CD8-positive, alpha-beta memory T cell (primary cell): ENCODE measurements around the gene OR2T5. TPM values are rescaled to one million over a fixed set of nuclear protein-coding genes. Genes with fewer than 3 reads are reported as not detected.

Source experiments
- polyA plus RNA-seq: library from polyadenylated mRNA; unstranded; fragments of 300-500 nt; fragmentation: Illumina TruSeq; gene quantifications from one replicate; pipeline ENCODE4 v1.2.3, GENCODE V29; 2021
- total RNA-seq, 2 experiments: library from RNA; stranded (reverse); gene quantifications; one replicate each; pipeline ENCODE4 v1.2.3, GENCODE V29; 2021

OR2T5 gene
- total and polyA plus RNA-seq, 3 experiments from 2014 or later = not detected

Other genes starting within 250 kb of the OR2T5 start
- gene OR2T33, start 210.6 kb upstream of the OR2T5 start, total RNA-seq = not detected
- gene OR2T33, start 210.6 kb upstream of the OR2T5 start, polyA plus RNA-seq = not detected
- gene OR2T12, start 185.2 kb upstream of the OR2T5 start, total RNA-seq = not detected
- gene OR2T12, start 185.2 kb upstream of the OR2T5 start, polyA plus RNA-seq = not detected
- not detected for gene OR2M7, start 164.0 kb upstream of the OR2T5 start, total RNA-seq
- not detected for gene OR2M7, start 164.0 kb upstream of the OR2T5 start, polyA plus RNA-seq
- not detected for gene OR14C36, start 139.8 kb upstream of the OR2T5 start, total RNA-seq
- gene OR14C36, start 139.8 kb upstream of the OR2T5 start, polyA plus RNA-seq = not detected
- not detected for gene OR2T4, start 126.9 kb upstream of the OR2T5 start, total RNA-seq
- not detected for gene OR2T4, start 126.9 kb upstream of the OR2T5 start, polyA plus RNA-seq
- gene OR2T6, start 112.8 kb upstream of the OR2T5 start, total RNA-seq = not detected
- not detected for gene OR2T6, start 112.8 kb upstream of the OR2T5 start, polyA plus RNA-seq
- gene OR2T1, start 85.5 kb upstream of the OR2T5 start, total RNA-seq = not detected
- not detected for gene OR2T1, start 85.5 kb upstream of the OR2T5 start, polyA plus RNA-seq
- gene OR2T2, start 43.0 kb upstream of the OR2T5 start, total RNA-seq = not detected
- gene OR2T2, start 43.0 kb upstream of the OR2T5 start, polyA plus RNA-seq = not detected
- gene OR2T3, start 15.2 kb upstream of the OR2T5 start, total RNA-seq = not detected
- gene OR2T3, start 15.2 kb upstream of the OR2T5 start, polyA plus RNA-seq = not detected
- gene OR2G6, start 19.5 kb downstream of the OR2T5 start, total RNA-seq = not detected
- not detected for gene OR2G6, start 19.5 kb downstream of the OR2T5 start, polyA plus RNA-seq
- not detected for gene OR2T29, start 74.2 kb downstream of the OR2T5 start, total RNA-seq
- not detected for gene OR2T29, start 74.2 kb downstream of the OR2T5 start, polyA plus RNA-seq
- gene OR2T34, start 86.2 kb downstream of the OR2T5 start, total RNA-seq = not detected
- gene OR2T34, start 86.2 kb downstream of the OR2T5 start, polyA plus RNA-seq = not detected
- not detected for gene OR2T10, start 109.1 kb downstream of the OR2T5 start, total RNA-seq
- gene OR2T10, start 109.1 kb downstream of the OR2T5 start, polyA plus RNA-seq = not detected
- not detected for gene OR2T11, start 146.5 kb downstream of the OR2T5 start, total RNA-seq
- not detected for gene OR2T11, start 146.5 kb downstream of the OR2T5 start, polyA plus RNA-seq
- not detected for gene OR2T35, start 156.7 kb downstream of the OR2T5 start, total RNA-seq
- gene OR2T35, start 156.7 kb downstream of the OR2T5 start, polyA plus RNA-seq = not detected
- not detected for gene OR2T27, start 166.9 kb downstream of the OR2T5 start, total RNA-seq
- gene OR2T27, start 166.9 kb downstream of the OR2T5 start, polyA plus RNA-seq = not detected
- gene OR14I1, start 214.2 kb downstream of the OR2T5 start, total RNA-seq = not detected
- gene OR14I1, start 214.2 kb downstream of the OR2T5 start, polyA plus RNA-seq = not detected